ENCODE measurements around the gene LRMDA.

The LRMDA gene

DNA sequence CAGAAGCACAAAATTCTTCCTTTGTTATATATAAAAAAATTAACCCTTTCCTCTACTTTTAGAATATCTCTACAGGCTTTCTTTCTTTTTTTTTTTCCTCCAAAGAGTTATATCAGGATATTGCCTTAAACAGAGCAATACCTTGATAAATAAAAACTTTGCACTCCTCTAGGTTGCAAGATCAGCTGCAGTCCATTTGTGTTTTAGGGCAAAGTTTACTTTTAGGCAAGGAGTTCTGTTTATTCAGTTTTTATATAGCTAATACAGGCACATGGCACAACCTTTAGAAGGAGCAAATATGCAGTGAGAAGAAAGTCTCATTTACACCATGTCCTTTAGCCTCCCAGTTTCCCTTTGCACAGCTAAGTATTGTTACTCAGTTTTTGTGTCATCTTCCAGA is 10.3 kb downstream of the LRMDA start:
- TF ChIP-seq, protein P1, sequence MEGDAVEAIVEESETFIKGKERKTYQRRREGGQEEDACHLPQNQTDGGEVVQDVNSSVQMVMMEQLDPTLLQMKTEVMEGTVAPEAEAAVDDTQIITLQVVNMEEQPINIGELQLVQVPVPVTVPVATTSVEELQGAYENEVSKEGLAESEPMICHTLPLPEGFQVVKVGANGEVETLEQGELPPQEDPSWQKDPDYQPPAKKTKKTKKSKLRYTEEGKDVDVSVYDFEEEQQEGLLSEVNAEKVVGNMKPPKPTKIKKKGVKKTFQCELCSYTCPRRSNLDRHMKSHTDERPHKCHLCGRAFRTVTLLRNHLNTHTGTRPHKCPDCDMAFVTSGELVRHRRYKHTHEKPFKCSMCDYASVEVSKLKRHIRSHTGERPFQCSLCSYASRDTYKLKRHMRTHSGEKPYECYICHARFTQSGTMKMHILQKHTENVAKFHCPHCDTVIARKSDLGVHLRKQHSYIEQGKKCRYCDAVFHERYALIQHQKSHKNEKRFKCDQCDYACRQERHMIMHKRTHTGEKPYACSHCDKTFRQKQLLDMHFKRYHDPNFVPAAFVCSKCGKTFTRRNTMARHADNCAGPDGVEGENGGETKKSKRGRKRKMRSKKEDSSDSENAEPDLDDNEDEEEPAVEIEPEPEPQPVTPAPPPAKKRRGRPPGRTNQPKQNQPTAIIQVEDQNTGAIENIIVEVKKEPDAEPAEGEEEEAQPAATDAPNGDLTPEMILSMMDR (IDR thresholded peaks at IDR 0.05; ENCODE audit: low read depth, low read length), result no peak
- no peak for DNase-seq (ENCODE audit: low read depth, low spot score)
- H3K4me3 ChIP-seq (ENCODE audit: low read depth, low read length), result no peak overlapping the region
- in situ Hi-C loops (cut with HindIII; ENCODE audit: low sequenced_read_pairs), result no loop called here

DNA sequence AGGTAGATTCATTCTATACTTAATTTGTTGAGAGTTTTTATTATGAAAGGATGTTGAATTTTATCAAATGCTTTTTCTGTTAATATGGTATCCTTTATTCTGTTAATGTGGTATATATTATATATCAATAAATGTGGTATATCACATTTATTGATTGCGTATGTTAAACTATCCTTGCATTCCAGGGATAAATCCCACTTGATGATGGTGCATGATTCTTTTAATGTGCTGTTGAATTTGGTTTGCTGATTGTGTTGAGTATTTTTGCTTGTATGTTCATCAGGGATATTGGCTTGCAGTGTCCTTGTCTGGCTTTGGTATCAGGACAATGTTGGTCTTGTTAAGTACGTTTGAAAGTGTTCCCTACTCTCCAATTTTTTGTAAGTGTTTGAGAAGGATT is 11.9 kb downstream of the LRMDA start:
- TF ChIP-seq, protein P1 (IDR thresholded peaks at IDR 0.05; ENCODE audit: low read depth, low read length), result no peak
- H3K4me3 ChIP-seq (ENCODE audit: low read depth, low read length), result no peak overlapping the region
- in situ Hi-C loops (cut with HindIII; ENCODE audit: low sequenced_read_pairs), result no loop called here
- no peak for DNase-seq (ENCODE audit: low read depth, low spot score)

DNA sequence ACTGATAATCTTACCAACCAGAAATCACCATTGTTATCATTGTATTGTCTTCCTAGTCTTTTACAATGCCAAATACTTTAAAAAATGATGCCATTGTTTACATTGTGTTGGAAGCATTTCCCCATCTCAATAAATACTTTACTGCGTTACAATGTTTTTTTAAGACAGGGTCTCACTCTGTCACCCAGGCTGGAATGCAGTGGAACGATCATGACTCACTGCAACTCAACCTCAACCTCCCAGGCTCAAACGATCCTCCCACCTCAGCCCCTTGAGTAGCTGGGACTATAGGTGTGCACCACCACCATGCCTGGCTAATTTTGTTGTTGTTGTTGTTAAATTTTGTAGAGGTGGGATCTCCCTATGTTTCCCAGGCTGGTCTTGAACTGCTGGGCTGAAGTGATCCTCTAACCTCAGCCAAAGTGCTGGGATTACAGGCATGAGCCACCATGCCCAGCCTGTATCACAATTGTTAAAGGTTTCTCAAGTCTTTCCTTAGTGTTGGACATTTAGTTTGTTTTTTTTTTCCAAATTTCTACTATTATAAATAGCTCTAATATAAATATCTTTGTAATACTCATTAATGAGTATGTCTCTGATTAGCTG is 13.5 kb downstream of the LRMDA start:
- TF ChIP-seq, protein P1 (IDR thresholded peaks at IDR 0.05; ENCODE audit: low read depth, low read length), result no peak
- in situ Hi-C loops (cut with HindIII; ENCODE audit: low sequenced_read_pairs), result no loop called here

GRCh38 chr10:75446508-75446907 is 15.1 kb downstream of the LRMDA start:
- DNase-seq (ENCODE audit: low read depth, low spot score), result no peak
- in situ Hi-C loops (cut with HindIII; ENCODE audit: low sequenced_read_pairs), result no loop called here
- TF ChIP-seq, protein P1 (IDR thresholded peaks at IDR 0.05; ENCODE audit: low read depth, low read length), result no peak
- no peak overlapping the region for H3K4me3 ChIP-seq (ENCODE audit: low read depth, low read length)

More for the DNA sequence above, 13.5 kb downstream of the LRMDA start:
- no peak overlapping the region for H3K4me3 ChIP-seq (ENCODE audit: low read depth, low read length)
- no peak for DNase-seq (ENCODE audit: low read depth, low spot score)

- H3K4me3 ChIP-seq (ENCODE audit: low read depth, low read length), result no peak overlapping the region
- in situ Hi-C loops (cut with HindIII; ENCODE audit: low sequenced_read_pairs), result no loop called here
- TF ChIP-seq, protein P1 (IDR thresholded peaks at IDR 0.05; ENCODE audit: low read depth, low read length), result no peak
- DNase-seq (ENCODE audit: low read depth, low spot score), result no peak
Measured at GRCh38 chr10:75448166-75448565, 16.7 kb downstream of the LRMDA start.

DNA sequence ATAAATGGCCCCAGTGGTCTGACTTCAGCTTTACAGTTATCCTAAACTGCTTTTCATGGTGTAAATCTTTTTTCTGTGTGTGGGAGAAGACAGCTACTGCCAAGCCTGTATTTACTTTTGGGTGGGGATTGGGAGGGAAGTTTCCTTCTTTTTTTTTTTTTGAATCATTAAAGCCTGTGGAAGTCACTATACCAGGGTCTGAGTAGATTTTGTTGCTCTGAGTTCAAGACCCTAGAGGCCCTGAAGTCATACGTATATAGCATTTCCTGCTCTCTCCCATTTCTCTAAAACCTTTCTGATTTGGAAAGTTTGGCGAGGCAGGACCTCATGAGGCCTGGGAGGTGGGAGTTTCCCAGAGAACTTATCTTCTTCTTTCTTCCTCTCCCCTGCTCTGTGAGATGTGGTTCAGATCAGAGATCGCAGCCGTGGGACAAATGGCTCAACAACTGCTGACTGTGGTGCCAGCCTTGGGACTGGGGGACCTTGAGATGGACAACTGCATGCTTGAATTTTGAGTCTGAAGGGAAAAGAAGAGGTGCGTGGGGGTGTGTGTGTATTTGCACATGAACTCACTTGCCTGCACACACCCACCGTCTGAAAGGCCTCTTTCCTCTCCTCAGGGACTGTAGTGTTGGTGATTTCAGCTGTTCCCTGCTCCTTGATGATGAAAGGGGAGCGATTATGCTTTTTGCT is 18.1 kb downstream of the LRMDA start:
- TF ChIP-seq, protein P1 (IDR thresholded peaks at IDR 0.05; ENCODE audit: low read depth, low read length), result no peak
- in situ Hi-C loops (cut with HindIII; ENCODE audit: low sequenced_read_pairs), result no loop called here
- no peak overlapping the region for H3K4me3 ChIP-seq (ENCODE audit: low read depth, low read length)
- no peak for DNase-seq (ENCODE audit: low read depth, low spot score)

Measured in astrocyte of the spinal cord (primary cell).